Large intestine (tissue), 3 donors: ENCODE measurements around the gene PTPRD. TPM values are rescaled to one million over a fixed set of nuclear protein-coding genes. Genes with fewer than 3 reads are reported as not detected.
A peak's percentile ranks its signal among the peaks of the same experiment; 100 is the strongest.

Experiments
- DNase-seq, 2 donors: peaks; one replicate each; pipeline versions ENCODE4 v3.0.0 to v3.0.0-alpha.2; 2013
- H3K27ac ChIP-seq: one replicate; pipeline ENCODE4 v1.5.1; 2013; ENCODE audit warnings: low read length
- H3K27me3 ChIP-seq: 2 replicates; pipeline ENCODE4 v1.6.1; 2013; ENCODE audit warnings: low read length; ENCODE audit not compliant: control insufficient read depth, insufficient read depth
- H3K36me3 ChIP-seq: 2 replicates; pipeline ENCODE4 v1.6.1; 2013; ENCODE audit warnings: low read length; ENCODE audit not compliant: control insufficient read depth, insufficient read depth
- H3K4me1 ChIP-seq: one replicate; pipeline ENCODE4 v1.6.1; 2013; ENCODE audit warnings: low read length; ENCODE audit not compliant: control insufficient read depth, insufficient read depth
- H3K4me3 ChIP-seq: one replicate; pipeline ENCODE4 v1.5.1; 2013; ENCODE audit warnings: low read length
- H3K9me3 ChIP-seq: one replicate; pipeline ENCODE4 v1.6.1; 2013; ENCODE audit warnings: mild to moderate bottlenecking, low read depth, low read length, moderate library complexity; ENCODE audit not compliant: control insufficient read depth
- WGBS: methylation state at CpG from one replicate; pipeline ENCODE4 v1.1.5; 2013; ENCODE audit warnings: low lambda C conversion rate; ENCODE audit not compliant: insufficient coverage; 5-methylcytosine and 5-hydroxymethylcytosine counted together
- polyA plus RNA-seq: library from polyadenylated mRNA; unstranded; fragments of 120-200 nt; gene quantifications from one replicate; pipeline ENCODE4 v1.2.1, GENCODE V29; 2013

The PTPRD gene
- polyA plus RNA-seq, 1 donor = 12.0 TPM

DNA sequence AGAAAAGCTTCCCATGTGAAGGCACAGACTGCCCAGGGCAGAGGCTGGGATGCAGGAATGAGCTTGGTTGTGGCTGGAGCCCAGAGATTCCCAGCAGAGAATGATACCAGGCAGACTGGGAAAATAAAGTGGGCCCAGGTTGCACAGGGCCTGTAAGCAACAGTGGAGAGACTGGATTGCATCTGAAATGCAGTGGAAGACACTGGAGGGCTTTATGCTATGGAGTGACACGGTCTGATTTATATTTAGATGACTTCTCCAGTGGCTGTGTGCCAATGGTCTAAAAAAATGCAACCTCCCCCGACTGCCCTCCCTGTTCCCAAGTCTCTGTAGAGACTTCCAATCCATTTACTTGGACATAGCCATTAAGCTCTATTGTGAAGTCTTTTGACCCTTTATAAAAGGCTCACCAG is 1862.2 kb downstream of the PTPRD start:
- no peaks in the 10 kb centered on the region for H3K27me3 ChIP-seq
- no CpG with 5 or more reads among the region's 2 CpGs for WGBS

DNA sequence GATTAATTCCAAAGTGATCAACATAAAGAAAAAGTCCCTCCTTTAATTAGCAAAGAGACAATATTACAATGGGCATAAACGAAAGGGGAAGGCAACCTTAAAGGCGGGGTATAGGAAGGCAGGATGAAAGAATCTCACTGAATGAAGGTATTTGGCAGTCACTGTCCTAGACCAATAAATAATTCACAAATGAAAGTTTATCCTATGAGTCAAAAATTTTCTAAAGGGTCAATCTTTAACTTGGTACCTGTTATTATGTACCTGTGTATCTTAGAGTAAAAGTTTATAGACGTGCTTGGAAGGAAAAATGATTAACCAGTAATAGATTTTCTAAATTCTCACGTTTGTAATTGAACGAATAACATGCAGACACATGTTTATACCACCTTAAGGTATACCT is 1867.5 kb downstream of the PTPRD start:
- Histone ChIP-seq H3K27me3 (no peaks in the 10 kb centered on the region), H3K36me3 (no peaks in the 10 kb centered on the region), H3K4me1 (no peaks in the 10 kb centered on the region), H3K4me3 (no peak overlapping the region), H3K27ac (no peak overlapping the region), H3K9me3 (no peaks in the 10 kb centered on the region)
- no CpG with 5 or more reads among the region's 5 CpGs for WGBS
- no peak for DNase-seq

More for the DNA sequence above, 1862.2 kb downstream of the PTPRD start:
- Histone ChIP-seq H3K36me3 (no peaks in the 10 kb centered on the region), H3K9me3 (no peaks in the 10 kb centered on the region), H3K4me1 (no peaks in the 10 kb centered on the region), H3K4me3 (no peak overlapping the region), H3K27ac (no peak overlapping the region)
- no peak for DNase-seq

DNA sequence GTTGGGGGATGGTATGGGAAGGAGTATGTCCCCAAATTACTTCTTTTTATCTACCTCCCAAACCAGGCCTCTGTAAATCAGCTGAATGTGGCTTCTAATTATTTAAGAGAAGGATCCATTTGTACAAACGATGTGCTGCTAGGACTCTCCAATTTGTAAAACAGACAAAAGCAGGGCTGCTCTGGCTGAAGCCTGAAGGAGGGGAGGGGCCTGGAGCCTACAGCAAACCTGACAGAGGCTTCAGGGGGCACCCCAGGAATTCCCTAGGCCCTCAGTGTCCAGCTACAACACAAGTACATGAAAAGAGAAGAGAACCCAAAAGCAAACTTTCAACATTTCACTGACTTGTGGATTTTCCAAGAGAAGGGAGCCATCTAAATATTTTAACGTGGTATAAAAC is 1873.9 kb downstream of the PTPRD start:
- 83% methylated on average over 1 of the region's 2 CpGs for WGBS
- Histone ChIP-seq H3K4me3 (no peak overlapping the region), H3K4me1 (no peaks in the 10 kb centered on the region), H3K27ac (no peak overlapping the region), H3K9me3 (no peaks in the 10 kb centered on the region), H3K27me3 (no peaks in the 10 kb centered on the region), H3K36me3 (no peaks in the 10 kb centered on the region)
- DNase-seq = no peak

DNA sequence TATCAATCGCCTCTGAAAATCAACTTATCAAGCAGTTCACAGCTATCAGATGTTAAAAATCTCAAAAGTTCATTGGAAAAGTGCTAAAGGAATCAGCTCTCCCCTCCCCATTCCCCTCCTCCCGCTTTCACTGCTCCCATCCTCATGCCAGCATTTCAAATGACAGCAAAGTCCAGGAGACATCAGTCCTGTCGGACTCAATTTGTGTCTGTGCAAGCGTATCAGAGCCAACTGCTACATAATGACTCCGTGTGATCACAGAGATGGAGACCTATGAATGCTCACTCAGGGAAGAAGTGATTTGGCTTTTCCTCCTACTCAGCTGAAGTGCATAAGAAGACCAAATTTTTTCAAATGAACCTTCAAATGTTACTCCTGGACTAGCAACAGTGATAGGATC is 1876.0 kb downstream of the PTPRD start:
- Histone ChIP-seq H3K27ac (no peak overlapping the region), H3K36me3 (no peaks in the 10 kb centered on the region), H3K4me3 (no peak overlapping the region), H3K27me3 (no peaks in the 10 kb centered on the region), H3K4me1 (no peaks in the 10 kb centered on the region), H3K9me3 (no peaks in the 10 kb centered on the region)
- WGBS = no CpG with 5 or more reads among the region's 5 CpGs
- no peak for DNase-seq

DNA sequence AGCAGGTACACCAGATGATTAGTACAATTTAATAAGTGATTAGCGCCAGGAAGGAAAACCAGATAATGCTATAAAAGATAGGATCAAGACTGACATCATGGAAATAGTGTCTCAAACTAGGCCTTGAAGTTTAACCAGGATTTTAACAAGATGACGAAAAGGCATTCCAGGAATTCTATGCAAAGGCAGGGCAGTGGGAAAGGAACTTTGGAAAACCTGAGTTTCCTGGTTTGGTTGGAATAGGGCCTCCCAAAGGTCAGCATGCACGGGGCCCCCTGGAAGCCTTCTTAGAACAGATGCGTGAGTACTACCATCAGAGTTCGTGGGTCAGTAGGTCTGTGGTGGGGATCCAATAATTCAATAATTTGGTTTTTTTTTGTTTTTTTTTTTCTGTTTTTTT is 1878.0 kb downstream of the PTPRD start:
- no peak for DNase-seq
- no peak overlapping the region for H3K4me3 ChIP-seq
- H3K36me3 ChIP-seq = no peaks in the 10 kb centered on the region
- 90% methylated on average over 4 of the region's 5 CpGs for WGBS
- no peaks in the 10 kb centered on the region for H3K27me3 ChIP-seq
- no peak overlapping the region for H3K27ac ChIP-seq
- no peaks in the 10 kb centered on the region for H3K9me3 ChIP-seq
- H3K4me1 ChIP-seq = no peaks in the 10 kb centered on the region

DNA sequence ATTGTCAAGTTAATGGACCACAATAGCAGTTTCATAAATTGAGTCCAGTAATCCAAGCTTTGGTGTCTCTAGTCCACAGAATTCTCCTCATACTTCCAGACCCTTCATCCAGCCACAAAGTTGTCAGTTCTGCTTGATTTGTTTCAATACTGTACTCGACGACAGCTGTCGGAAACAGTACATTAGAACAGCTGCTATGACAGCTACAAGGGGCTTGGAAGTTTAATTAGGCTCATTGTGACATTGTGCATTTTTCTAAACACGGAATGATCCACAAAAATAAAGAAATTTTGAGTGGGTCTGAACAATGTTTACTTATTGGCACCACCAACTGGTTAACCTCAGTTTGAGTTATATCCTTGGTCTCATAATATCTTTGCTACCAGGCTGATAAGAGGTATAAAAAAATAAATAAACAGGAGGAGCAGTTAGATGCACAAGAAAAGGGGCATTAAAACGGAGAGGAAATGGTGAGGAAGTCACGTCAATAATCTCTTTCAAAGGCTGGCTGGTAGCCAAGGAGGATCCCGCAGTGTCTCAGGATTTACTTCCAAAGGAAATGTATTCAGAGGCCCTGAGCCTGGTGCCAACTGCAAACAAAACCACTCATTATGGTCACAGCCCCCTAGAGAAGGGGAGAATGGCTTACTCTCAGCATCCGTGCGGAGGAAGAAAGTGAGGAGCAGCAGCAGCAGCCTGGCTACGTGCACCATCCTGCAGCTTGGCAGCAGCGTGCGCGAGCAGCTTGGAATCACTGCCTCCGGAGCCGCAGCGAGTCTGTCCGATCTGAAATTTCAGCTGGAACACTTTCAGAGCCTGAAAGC is 1879.5 kb downstream of the PTPRD start:
- 49% methylated on average over 2 of the region's 17 CpGs for WGBS
- Histone ChIP-seq H3K36me3 (no peaks in the 10 kb centered on the region), H3K27ac (no peak overlapping the region), H3K9me3 (no peaks in the 10 kb centered on the region), H3K27me3 (no peaks in the 10 kb centered on the region), H3K4me1 (no peaks in the 10 kb centered on the region), H3K4me3 (no peak overlapping the region)
- peak in 1 of 2 donors; percentile 14 for DNase-seq

DNA sequence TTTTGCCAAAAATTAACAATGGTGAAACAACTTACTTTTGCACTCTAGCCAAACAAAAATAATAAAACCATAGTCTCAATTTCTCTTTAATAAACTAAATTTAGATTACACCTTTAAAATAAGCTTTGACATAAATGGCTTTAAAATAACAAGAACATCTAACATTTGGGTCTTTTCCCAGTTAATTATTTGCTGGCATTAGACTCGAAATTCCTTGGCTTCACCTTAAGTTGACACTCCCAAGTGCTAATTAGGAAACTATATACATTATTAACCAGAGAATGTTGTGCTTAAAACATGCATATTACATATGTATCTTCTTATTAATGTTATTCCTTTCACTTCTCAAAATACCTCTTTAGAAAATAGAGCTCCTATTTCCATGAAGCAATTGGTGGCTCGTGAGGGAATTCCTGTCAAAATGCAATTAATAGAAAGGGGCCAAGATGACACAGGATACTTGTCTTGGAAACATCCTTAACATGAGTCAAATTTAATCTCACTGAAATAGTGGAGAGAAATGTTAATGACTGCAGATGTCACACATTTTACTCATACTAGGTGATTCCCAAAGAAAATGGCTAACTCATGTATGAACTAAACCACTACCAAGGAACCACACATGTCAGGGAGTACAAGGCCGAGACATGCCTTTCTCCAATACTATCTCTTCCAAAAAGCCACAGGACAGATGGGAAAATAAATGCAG is 1880.3 kb downstream of the PTPRD start:
- no peak overlapping the region for H3K4me3 ChIP-seq
- DNase-seq = no peak
- no peaks in the 10 kb centered on the region for H3K4me1 ChIP-seq
- H3K9me3 ChIP-seq = no peaks in the 10 kb centered on the region
- no peaks in the 10 kb centered on the region for H3K27me3 ChIP-seq
- H3K36me3 ChIP-seq = no peaks in the 10 kb centered on the region
- WGBS = 100% methylated on average over 1 of the region's 3 CpGs
- no peak overlapping the region for H3K27ac ChIP-seq

DNA sequence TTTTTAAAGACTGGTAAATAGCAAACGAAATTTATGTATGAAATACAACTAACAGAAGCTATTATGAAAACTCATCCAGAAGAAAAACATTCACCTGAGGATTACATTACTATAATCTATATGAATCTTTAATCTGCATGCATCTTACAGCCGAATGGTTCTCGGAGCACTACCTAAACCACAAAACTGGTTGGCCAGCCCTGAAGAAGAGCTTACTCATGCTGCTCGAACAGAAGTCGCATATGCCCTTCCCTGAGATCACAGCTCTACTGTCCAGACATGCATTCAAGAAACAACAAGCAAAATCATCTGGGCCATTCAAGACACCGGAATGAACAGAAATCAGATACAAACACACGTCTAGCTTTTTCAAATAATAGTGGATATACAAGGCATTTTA is 1882.2 kb downstream of the PTPRD start:
- H3K27me3 ChIP-seq = no peaks in the 10 kb centered on the region
- DNase-seq = no peak
- no peak overlapping the region for H3K4me3 ChIP-seq
- H3K9me3 ChIP-seq = no peaks in the 10 kb centered on the region
- H3K4me1 ChIP-seq = no peaks in the 10 kb centered on the region
- H3K27ac ChIP-seq = no peak overlapping the region
- no peaks in the 10 kb centered on the region for H3K36me3 ChIP-seq
- WGBS = 100% methylated on average over 2 of the region's 7 CpGs

DNA sequence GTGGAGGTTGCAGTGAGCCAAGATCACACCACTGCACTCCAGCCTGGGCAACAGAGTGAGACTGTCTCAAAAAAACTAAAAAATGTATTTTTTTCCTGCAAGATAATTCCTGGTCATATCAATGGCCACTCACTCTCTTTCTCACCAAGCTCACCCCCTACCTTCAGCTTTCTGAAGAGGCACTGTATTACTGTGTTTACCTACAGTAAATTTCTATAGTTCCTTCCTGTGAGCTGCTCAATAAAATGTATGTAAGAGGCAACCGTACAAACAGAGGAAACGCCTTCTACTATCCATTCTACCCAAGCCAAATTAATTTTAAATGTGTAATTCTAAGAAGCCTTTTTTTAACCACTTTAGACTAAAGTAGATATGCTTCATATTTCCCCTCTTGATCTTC is 1883.9 kb downstream of the PTPRD start:
- 100% methylated on average over 1 of the region's 2 CpGs for WGBS
- no peak overlapping the region for H3K27ac ChIP-seq
- no peak for DNase-seq
- H3K27me3 ChIP-seq = no peaks in the 10 kb centered on the region
- no peaks in the 10 kb centered on the region for H3K4me1 ChIP-seq
- H3K4me3 ChIP-seq = no peak overlapping the region
- H3K9me3 ChIP-seq = no peaks in the 10 kb centered on the region
- no peaks in the 10 kb centered on the region for H3K36me3 ChIP-seq

DNA sequence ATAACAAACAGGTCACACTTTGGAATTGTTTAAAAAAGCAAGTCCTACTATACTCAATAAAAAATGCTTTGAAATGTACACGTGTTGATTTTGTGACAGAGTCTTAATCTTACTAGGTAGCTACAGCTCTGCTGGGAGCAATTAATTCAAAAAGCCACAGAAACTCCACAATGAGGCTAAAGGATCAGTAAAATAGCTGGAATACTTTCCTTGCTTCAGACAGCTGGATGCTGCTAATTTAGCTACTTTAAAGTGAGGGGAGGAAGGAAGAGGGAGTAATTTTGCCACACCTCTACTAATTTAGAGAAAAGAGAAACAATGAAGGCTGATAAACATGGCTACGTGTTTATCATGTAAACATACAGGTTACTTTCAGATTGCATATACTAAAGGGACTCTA is 1885.6 kb downstream of the PTPRD start:
- Histone ChIP-seq H3K4me3 (no peak overlapping the region), H3K9me3 (no peaks in the 10 kb centered on the region), H3K36me3 (no peaks in the 10 kb centered on the region), H3K27me3 (no peaks in the 10 kb centered on the region), H3K4me1 (no peaks in the 10 kb centered on the region), H3K27ac (no peak overlapping the region)
- no CpG with 5 or more reads among the region's 2 CpGs for WGBS
- no peak for DNase-seq
